Stimulated activated CD4-positive, alpha-beta T cell treated with anti-CD3 and anti-CD28 coated beads, Interleukin-15, amount 100 ng/mL, for 1 hour (primary cell): ENCODE results near the gene MED13L.
"Not testable (repeated sequence)": the region's sequence is repeated elsewhere in the genome, so short reads cannot be mapped to it uniquely, and the experiment has no call there.

Experiments used
- DNase-seq, 2 donors: peaks; one replicate each; pipeline ENCODE4 v3.0.0-alpha.2; 2020; ENCODE audit warnings: low read depth in 1 of 2, low spot score in 1 of 2

The MED13L gene

GRCh38 chr12:116303929-116304328 is 26.4 kb upstream of the MED13L start:
- DNase-seq, result no peak

GRCh38 chr12:116303066-116303465 is 25.6 kb upstream of the MED13L start:
- no peak for DNase-seq

- DNase-seq, result no peak
These were observed 24.9 kb upstream of the MED13L start for GRCh38 chr12:116302166-116303058.

GRCh38 chr12:116301621-116302020 is 24.1 kb upstream of the MED13L start:
- DNase-seq, result no peak

- DNase-seq, result no peak
These were observed 22.3 kb upstream of the MED13L start for GRCh38 chr12:116299665-116300328.

GRCh38 chr12:116299064-116299463 is 21.6 kb upstream of the MED13L start:
- no peak for DNase-seq

- no peak for DNase-seq
These were observed 21.1 kb upstream of the MED13L start for GRCh38 chr12:116298578-116298977.

- no peak for DNase-seq
These were observed 19.8 kb upstream of the MED13L start for GRCh38 chr12:116297224-116297834.

GRCh38 chr12:116295327-116296263 is 18.1 kb upstream of the MED13L start:
- DNase-seq, result no peak

- DNase-seq, result no peak
These were observed 17.1 kb upstream of the MED13L start for GRCh38 chr12:116294454-116295165.

GRCh38 chr12:116293687-116294453 is 16.4 kb upstream of the MED13L start:
- no peak for DNase-seq

GRCh38 chr12:116291218-116291617 is 13.7 kb upstream of the MED13L start:
- no peak for DNase-seq

GRCh38 chr12:116288735-116289134 is 11.2 kb upstream of the MED13L start:
- DNase-seq, result no peak

GRCh38 chr12:116287842-116288301 is 10.4 kb upstream of the MED13L start:
- no peak for DNase-seq

- no peak for DNase-seq
These were observed 6.9 kb upstream of the MED13L start for GRCh38 chr12:116284396-116284795.

GRCh38 chr12:116283881-116284280 is 6.4 kb upstream of the MED13L start:
- DNase-seq, result not testable (repeated sequence)

GRCh38 chr12:116282371-116283286 is 5.1 kb upstream of the MED13L start:
- no peak for DNase-seq

- no peak for DNase-seq
These were observed 3.2 kb upstream of the MED13L start for GRCh38 chr12:116280595-116281290.
